NB4 (cell line): ENCODE measurements around the gene FAM161B.

Experiments
- DNase-seq: peaks from one replicate; pipeline ENCODE4 v3.0.0; 2010; ENCODE audit warnings: low read depth
- H3K4me3 ChIP-seq: one replicate; pipeline ENCODE4 v1.5.1; 2011; ENCODE audit warnings: mild to moderate bottlenecking, low read depth, low read length, moderate library complexity
- MYC ChIP-seq: IDR thresholded peaks from 2 replicates; pipeline ENCODE4 v1.6.1; 2011; ENCODE audit warnings: low read depth, low read length
- POLR2A ChIP-seq: IDR thresholded peaks from 2 replicates; pipeline ENCODE4 v1.6.1; 2011; ENCODE audit warnings: mild to moderate bottlenecking; ENCODE audit not compliant: insufficient read length; ENCODE audit errors: extremely low read depth
- TF ChIP-seq, protein P1 (sequence below): IDR thresholded peaks from 2 replicates; pipeline ENCODE4 v1.6.1; 2011; ENCODE audit warnings: low read depth, low read length
- TF ChIP-seq, protein P2 (sequence below): IDR thresholded peaks from one replicate; pipeline ENCODE4 v1.5.1; 2012; ENCODE audit warnings: low read depth, low read length

FAM161B gene

DNA sequence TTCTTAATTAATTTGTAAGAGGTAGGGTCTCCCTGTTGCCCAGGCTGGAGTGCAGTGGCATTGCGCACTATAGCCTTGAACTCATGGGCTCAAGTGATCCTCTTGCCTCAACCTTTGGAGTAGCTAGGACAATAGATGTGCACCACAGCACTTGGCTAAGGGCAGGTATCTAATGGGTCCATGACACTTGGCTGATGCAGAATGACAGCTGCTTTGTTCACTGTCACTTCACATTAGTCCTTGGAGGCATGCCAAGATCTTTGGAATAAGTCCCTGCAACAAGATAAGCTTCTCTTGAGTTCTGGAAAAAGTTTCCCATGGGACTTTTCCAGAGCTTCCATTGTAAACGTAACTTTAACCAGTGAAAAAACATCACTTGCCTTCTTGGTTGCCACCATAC is 23.6 kb upstream of the FAM161B start:
- DNase-seq, result no peak
- no peak overlapping the region for H3K4me3 ChIP-seq
- no peak for TF ChIP-seq MYC
- TF ChIP-seq, protein P1, sequence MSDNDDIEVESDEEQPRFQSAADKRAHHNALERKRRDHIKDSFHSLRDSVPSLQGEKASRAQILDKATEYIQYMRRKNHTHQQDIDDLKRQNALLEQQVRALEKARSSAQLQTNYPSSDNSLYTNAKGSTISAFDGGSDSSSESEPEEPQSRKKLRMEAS, result no peak
- TF ChIP-seq, protein P2, sequence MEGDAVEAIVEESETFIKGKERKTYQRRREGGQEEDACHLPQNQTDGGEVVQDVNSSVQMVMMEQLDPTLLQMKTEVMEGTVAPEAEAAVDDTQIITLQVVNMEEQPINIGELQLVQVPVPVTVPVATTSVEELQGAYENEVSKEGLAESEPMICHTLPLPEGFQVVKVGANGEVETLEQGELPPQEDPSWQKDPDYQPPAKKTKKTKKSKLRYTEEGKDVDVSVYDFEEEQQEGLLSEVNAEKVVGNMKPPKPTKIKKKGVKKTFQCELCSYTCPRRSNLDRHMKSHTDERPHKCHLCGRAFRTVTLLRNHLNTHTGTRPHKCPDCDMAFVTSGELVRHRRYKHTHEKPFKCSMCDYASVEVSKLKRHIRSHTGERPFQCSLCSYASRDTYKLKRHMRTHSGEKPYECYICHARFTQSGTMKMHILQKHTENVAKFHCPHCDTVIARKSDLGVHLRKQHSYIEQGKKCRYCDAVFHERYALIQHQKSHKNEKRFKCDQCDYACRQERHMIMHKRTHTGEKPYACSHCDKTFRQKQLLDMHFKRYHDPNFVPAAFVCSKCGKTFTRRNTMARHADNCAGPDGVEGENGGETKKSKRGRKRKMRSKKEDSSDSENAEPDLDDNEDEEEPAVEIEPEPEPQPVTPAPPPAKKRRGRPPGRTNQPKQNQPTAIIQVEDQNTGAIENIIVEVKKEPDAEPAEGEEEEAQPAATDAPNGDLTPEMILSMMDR, result no peak
- TF ChIP-seq POLR2A, result no peak

DNA sequence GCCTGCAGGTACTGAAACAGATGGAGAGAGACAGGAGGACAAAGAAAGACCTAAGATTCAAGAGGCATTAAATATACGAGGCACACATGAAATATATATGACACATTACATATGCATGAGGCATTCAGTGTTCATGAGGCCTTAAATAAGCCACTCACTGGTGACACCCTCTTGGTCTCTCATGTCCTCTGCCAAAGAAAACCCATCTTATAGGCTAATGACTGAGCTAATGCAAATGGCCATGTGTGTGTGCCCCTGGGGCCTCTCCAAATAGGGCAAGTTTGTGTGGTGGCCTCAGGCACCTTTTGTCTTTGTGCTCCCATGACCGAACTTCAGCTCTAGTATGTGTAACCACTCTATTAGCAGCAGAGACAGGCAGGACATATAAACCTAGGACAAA is 19.0 kb upstream of the FAM161B start:
- TF ChIP-seq, protein P1, result no peak
- TF ChIP-seq POLR2A (no peak), MYC (no peak)
- H3K4me3 ChIP-seq, result no peak overlapping the region
- no peak for DNase-seq

DNA sequence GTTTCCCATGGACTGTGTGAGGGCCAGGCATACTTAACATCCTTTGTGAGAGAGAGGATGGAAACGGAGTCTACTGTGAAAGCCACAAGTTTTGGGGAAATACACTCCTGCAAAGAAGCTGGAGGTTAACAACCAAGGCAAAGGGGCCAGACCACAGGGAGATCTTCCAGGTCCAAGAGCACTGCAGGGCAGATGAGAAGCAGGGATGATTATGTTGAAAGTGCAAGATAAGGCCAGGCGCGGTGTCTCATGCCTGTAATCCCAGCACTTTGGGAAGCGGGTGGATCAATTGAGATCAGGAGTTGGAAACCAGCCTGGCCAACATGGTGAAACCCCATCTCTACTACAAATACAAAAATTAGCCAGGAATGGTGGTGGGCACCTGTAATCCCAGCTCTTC is 15.3 kb upstream of the FAM161B start:
- H3K4me3 ChIP-seq, result no peak overlapping the region
- TF ChIP-seq POLR2A (no peak), MYC (no peak)
- TF ChIP-seq, protein P1, result no peak
- TF ChIP-seq, protein P2, result no peak
- DNase-seq, result no peak

DNA sequence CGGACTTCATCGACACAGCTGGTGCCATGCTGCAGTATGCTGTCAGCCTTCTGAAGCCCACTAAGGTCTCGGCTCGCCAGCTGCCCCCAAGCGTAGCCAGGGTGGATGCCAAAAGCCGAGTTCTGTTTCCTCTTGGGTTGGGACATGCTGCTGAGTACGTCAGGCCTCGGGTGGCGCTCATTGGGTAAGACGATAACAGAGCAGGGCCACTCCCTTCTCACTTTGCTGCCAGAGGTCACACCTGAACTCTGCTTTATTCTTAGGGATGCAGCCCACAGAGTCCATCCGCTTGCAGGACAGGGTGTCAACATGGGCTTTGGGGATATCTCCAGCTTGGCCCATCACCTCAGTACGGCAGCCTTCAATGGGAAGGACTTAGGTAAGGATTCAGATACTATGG is 11.3 kb upstream of the FAM161B start:
- H3K4me3 ChIP-seq, result no peak overlapping the region
- no peak for DNase-seq
- TF ChIP-seq, protein P2, result no peak
- TF ChIP-seq, protein P1, result no peak
- TF ChIP-seq POLR2A (no peak), MYC (no peak)

DNA sequence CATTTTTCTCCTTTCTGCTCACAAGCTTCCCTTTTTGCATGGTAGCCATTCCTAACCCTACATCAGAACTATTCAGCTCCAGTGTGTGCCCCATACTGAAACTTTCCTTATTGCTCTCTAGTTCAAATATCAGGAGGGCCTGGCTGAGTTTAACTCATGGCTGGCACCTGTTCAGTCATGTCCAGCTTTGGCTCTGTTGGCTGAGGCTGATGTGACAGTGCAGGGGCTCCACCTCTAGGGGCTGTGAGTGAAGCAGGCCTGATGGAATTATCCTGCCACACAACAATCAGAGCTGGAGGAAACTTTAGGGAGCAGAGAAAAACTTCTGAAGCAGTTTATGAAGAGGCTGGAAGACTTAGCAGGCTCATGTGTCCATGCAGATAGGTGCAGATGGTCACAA is 8.7 kb upstream of the FAM161B start:
- TF ChIP-seq MYC (no peak), POLR2A (no peak)
- TF ChIP-seq, protein P1, result no peak
- TF ChIP-seq, protein P2, result no peak
- no peak overlapping the region for H3K4me3 ChIP-seq
- DNase-seq, result no peak

DNA sequence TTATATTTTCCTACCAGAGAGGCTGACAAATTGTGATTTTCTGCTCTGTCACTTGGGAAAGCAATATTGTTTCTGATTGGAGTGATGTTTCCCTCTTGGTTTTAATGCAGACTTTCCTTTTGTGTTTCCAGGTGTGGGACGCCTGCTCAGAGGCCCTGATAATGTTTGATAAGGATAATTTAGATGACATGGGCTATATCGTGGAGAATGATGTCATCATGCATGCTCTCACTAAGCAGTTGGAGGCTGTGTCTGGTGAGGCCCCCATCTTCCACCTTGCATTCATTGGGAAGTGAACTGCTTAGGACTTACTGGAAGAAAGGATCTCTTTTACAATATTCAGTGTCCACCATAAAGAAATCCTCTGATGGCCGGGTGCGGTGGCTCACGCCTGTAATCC is 5.8 kb upstream of the FAM161B start:
- no peak overlapping the region for H3K4me3 ChIP-seq
- no peak for DNase-seq
- TF ChIP-seq, protein P2, result no peak
- TF ChIP-seq POLR2A, result no peak
- TF ChIP-seq, protein P1, result no peak
- TF ChIP-seq MYC, result no peak
